HepG2 (cell line): ENCODE results near the gene KIAA0319L. TPM values are rescaled to one million over a fixed set of nuclear protein-coding genes. Genes with fewer than 3 reads are reported as not detected.

Experiments used
- AHDC1 ChIP-seq: sonication (generic); formaldehyde crosslinking; IDR thresholded peaks from 2 replicates; pipeline ENCODE4 v1.5.1; 2020; ENCODE audit warnings: mild to moderate bottlenecking, missing genetic modification reagents, borderline replicate concordance
- MEIS2 ChIP-seq: sonication (generic); formaldehyde crosslinking; IDR thresholded peaks from 2 replicates; pipeline ENCODE4 v1.9.0; 2021; ENCODE audit warnings: mild to moderate bottlenecking, missing genetic modification reagents
- NBN ChIP-seq: fragments of 450-650 bp; conservative IDR thresholded peaks from 2 replicates; pipeline ENCODE4 v1.6.1; 2017
- NFATC3 ChIP-seq: sonication (generic); formaldehyde crosslinking; IDR thresholded peaks from 2 replicates; pipeline ENCODE4 v1.5.1; 2020; ENCODE audit warnings: mild to moderate bottlenecking, missing genetic modification reagents
- NFE2 ChIP-seq: sonication (generic); formaldehyde crosslinking; IDR thresholded peaks from 2 replicates; pipeline ENCODE4 v1.4.0; 2020; ENCODE audit warnings: missing genetic modification reagents
- RFX1 ChIP-seq: fragments of 450-650 bp; IDR thresholded peaks from 2 replicates; pipeline ENCODE4 v1.6.1; 2017
- SAFB2 ChIP-seq: sonication (generic); formaldehyde crosslinking; IDR thresholded peaks from 2 replicates; pipeline ENCODE4 v1.5.1; 2020; ENCODE audit warnings: missing genetic modification reagents, low read depth, mild to moderate bottlenecking, borderline replicate concordance
- ZBTB21 ChIP-seq: sonication (generic); formaldehyde crosslinking; IDR thresholded peaks from 2 replicates; pipeline ENCODE4 v1.4.0; 2020; ENCODE audit warnings: missing genetic modification reagents
- ZNF101 ChIP-seq: sonication (generic); formaldehyde crosslinking; IDR thresholded peaks from 2 replicates; pipeline ENCODE4 v1.4.0; 2020; ENCODE audit warnings: mild to moderate bottlenecking, low read depth, missing genetic modification reagents, borderline replicate concordance
- ZNF407 ChIP-seq: sonication (generic); formaldehyde crosslinking; IDR thresholded peaks from one replicate; pipeline ENCODE4 v1.5.1; 2020; ENCODE audit warnings: mild to moderate bottlenecking, missing genetic modification reagents; ENCODE audit errors: not compliant biosample characterization
- ZNF598 ChIP-seq: sonication (generic); formaldehyde crosslinking; IDR thresholded peaks from 2 replicates; pipeline ENCODE4 v1.5.1; 2020; ENCODE audit warnings: mild to moderate bottlenecking, missing genetic modification reagents, borderline replicate concordance
- polyA plus RNA-seq, 8 experiments: library from polyadenylated mRNA; depleted of rRNA in 3 of 8; stranded (reverse) in 7 of 8; unstranded in 1 of 8; fragments of >200 nt; fragmentation: Illumina TruSeq in 4 of 8; extraction: Trizol in 4 of 8; gene quantifications; 2 replicates each; pipeline versions ENCODE4 v1.2.1 to v1.2.3, GENCODE V29; 2011 to 2016; ENCODE audit warnings: low read depth in 4 of 8, missing spikeins in 1 of 8, mixed read lengths in 1 of 8; ENCODE audit not compliant: insufficient read depth in 1 of 8
- total RNA-seq, 5 experiments: library from RNA; depleted of rRNA; stranded (reverse); fragments of >200 nt; fragmentation: Illumina TruSeq; extraction: Trizol; gene quantifications; 2 replicates each; pipeline ENCODE4 v1.2.3, GENCODE V29; 2016; ENCODE audit warnings: low read depth in 1 of 5
- TF ChIP-seq, protein P1 (sequence below): sonication (generic); formaldehyde crosslinking; IDR thresholded peaks from 2 replicates; pipeline ENCODE4 v1.4.0; 2020; ENCODE audit warnings: missing genetic modification reagents

The KIAA0319L gene
- total and polyA plus RNA-seq, 2 of the 13 experiments (the other 11 are each of a cell fraction or from before 2014, with no cell fraction given) = 33.4 to 82.6 TPM

DNA sequence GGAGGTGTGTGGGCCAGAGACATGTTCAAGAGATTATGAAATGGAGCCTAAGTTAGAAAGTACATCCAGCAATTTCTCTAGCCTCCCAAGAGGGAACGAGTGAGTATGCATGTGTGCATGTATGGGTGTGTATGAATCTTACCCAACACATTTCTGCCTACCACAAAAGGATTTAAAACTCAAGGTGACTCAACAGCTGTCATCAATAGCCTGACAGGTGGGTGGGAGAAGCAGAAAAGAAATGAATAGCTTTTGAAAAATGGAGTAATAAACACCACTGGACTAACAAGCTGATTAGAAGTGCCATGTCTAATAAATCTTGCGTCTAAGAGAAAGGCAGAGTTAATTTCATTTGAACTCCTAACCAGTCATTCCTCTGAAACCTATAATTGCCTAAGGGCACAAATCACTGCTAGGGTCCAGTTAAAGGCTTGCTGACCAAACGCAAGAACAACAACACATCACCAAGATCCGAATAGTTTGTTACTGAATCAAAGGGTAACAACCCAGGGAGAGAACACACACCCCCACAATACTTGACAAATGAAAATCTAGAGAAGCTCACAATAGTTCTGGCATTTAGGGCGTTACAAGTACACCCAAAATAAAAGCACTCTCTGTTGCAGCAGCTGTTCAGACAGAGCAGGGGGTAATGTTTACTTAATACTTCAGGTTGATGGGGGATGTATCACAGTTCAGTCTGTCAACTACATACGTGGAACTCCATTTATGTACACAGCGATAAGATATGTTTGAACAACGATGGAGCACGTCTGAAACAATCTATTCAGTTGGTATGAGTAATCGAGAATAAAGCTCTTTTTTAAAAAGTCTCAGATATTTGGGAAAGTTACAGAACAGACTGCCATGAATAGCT lies 1.4 kb downstream of the KIAA0319L start (continued):
- TF ChIP-seq ZBTB21 (CRISPR knock-in tag) = no peak
- no peak for TF ChIP-seq NFE2 (CRISPR knock-in tag)
- TF ChIP-seq SAFB2 (CRISPR knock-in tag) = no peak
- TF ChIP-seq RFX1 = no peak
- TF ChIP-seq ZNF598 (CRISPR knock-in tag) = no peak
- TF ChIP-seq ZNF101 (CRISPR knock-in tag) = no peak
- TF ChIP-seq ZNF407 (CRISPR knock-in tag) = no peak
- no peak for TF ChIP-seq MEIS2 (CRISPR knock-in tag)
- TF ChIP-seq AHDC1 (CRISPR knock-in tag) = peak; percentile 82; the same call in 1 of the 2 replicates
- TF ChIP-seq NBN = no peak
- TF ChIP-seq NFATC3 = no peak
- TF ChIP-seq, protein P1, sequence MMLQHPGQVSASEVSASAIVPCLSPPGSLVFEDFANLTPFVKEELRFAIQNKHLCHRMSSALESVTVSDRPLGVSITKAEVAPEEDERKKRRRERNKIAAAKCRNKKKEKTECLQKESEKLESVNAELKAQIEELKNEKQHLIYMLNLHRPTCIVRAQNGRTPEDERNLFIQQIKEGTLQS (CRISPR knock-in tag) = no peak; the same call in 1 of the 2 replicates
